ENCODE data around the gene ARHGAP23. TPM values are rescaled to one million over a fixed set of nuclear protein-coding genes. Genes with fewer than 3 reads are reported as not detected.

Gene ARHGAP23
- total and polyA plus RNA-seq, 2 experiments from 2014 or later, result 21.4 to 150 TPM

DNA sequence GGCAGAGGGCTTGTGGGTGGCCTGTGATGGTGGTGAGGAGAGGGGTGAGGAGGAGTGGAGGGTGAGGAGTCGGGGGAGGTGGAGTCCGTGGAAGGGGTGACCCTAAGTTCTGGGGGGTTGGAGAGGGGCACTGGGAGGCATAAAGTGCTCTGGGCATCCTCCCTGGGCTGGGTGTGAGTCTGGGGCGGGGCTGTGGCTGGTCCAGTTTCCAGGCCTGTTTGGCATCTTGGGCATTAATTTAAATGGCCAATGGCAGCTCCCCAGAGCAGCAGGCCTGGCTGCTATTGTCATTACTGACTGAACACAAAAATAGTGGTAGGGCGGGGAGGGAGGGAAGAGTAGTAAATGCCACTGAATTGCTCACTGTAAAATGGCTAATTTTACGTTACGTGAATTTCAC, 7.7 kb upstream of the ARHGAP23 start (continued):
- TF ChIP-seq, protein P1, sequence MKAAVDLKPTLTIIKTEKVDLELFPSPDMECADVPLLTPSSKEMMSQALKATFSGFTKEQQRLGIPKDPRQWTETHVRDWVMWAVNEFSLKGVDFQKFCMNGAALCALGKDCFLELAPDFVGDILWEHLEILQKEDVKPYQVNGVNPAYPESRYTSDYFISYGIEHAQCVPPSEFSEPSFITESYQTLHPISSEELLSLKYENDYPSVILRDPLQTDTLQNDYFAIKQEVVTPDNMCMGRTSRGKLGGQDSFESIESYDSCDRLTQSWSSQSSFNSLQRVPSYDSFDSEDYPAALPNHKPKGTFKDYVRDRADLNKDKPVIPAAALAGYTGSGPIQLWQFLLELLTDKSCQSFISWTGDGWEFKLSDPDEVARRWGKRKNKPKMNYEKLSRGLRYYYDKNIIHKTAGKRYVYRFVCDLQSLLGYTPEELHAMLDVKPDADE (IDR thresholded peaks at IDR 0.05), result no peak
- TF ChIP-seq CREB1 (CRISPR knock-in tag; IDR thresholded peaks at IDR 0.05; ENCODE audit: low read depth) (no peak), EZH2 (IDR thresholded peaks at IDR 0.05; ENCODE audit: low read depth, unreplicated experiment) (no peak), NANOG (IDR thresholded peaks at IDR 0.05; ENCODE audit: borderline replicate concordance) (no peak)
- TF ChIP-seq, protein P2, sequence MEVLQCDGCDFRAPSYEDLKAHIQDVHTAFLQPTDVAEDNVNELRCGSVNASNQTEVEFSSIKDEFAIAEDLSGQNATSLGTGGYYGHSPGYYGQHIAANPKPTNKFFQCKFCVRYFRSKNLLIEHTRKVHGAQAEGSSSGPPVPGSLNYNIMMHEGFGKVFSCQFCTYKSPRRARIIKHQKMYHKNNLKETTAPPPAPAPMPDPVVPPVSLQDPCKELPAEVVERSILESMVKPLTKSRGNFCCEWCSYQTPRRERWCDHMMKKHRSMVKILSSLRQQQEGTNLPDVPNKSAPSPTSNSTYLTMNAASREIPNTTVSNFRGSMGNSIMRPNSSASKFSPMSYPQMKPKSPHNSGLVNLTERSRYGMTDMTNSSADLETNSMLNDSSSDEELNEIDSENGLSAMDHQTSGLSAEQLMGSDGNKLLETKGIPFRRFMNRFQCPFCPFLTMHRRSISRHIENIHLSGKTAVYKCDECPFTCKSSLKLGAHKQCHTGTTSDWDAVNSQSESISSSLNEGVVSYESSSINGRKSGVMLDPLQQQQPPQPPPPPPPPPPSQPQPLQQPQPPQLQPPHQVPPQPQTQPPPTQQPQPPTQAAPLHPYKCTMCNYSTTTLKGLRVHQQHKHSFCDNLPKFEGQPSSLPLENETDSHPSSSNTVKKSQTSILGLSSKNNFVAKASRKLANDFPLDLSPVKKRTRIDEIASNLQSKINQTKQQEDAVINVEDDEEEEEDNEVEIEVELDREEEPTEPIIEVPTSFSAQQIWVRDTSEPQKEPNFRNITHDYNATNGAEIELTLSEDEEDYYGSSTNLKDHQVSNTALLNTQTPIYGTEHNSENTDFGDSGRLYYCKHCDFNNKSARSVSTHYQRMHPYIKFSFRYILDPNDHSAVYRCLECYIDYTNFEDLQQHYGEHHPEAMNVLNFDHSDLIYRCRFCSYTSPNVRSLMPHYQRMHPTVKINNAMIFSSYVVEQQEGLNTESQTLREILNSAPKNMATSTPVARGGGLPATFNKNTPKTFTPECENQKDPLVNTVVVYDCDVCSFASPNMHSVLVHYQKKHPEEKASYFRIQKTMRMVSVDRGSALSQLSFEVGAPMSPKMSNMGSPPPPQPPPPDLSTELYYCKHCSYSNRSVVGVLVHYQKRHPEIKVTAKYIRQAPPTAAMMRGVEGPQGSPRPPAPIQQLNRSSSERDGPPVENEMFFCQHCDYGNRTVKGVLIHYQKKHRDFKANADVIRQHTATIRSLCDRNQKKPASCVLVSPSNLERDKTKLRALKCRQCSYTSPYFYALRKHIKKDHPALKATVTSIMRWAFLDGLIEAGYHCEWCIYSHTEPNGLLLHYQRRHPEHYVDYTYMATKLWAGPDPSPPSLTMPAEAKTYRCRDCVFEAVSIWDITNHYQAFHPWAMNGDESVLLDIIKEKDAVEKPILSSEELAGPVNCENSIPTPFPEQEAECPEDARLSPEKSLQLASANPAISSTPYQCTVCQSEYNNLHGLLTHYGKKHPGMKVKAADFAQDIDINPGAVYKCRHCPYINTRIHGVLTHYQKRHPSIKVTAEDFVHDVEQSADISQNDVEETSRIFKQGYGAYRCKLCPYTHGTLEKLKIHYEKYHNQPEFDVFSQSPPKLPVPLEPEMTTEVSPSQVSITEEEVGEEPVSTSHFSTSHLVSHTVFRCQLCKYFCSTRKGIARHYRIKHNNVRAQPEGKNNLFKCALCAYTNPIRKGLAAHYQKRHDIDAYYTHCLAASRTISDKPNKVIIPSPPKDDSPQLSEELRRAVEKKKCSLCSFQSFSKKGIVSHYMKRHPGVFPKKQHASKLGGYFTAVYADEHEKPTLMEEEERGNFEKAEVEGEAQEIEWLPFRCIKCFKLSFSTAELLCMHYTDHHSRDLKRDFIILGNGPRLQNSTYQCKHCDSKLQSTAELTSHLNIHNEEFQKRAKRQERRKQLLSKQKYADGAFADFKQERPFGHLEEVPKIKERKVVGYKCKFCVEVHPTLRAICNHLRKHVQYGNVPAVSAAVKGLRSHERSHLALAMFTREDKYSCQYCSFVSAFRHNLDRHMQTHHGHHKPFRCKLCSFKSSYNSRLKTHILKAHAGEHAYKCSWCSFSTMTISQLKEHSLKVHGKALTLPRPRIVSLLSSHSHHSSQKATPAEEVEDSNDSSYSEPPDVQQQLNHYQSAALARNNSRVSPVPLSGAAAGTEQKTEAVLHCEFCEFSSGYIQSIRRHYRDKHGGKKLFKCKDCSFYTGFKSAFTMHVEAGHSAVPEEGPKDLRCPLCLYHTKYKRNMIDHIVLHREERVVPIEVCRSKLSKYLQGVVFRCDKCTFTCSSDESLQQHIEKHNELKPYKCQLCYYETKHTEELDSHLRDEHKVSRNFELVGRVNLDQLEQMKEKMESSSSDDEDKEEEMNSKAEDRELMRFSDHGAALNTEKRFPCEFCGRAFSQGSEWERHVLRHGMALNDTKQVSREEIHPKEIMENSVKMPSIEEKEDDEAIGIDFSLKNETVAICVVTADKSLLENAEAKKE (CRISPR knock-in tag; IDR thresholded peaks at IDR 0.05), result no peak

DNA sequence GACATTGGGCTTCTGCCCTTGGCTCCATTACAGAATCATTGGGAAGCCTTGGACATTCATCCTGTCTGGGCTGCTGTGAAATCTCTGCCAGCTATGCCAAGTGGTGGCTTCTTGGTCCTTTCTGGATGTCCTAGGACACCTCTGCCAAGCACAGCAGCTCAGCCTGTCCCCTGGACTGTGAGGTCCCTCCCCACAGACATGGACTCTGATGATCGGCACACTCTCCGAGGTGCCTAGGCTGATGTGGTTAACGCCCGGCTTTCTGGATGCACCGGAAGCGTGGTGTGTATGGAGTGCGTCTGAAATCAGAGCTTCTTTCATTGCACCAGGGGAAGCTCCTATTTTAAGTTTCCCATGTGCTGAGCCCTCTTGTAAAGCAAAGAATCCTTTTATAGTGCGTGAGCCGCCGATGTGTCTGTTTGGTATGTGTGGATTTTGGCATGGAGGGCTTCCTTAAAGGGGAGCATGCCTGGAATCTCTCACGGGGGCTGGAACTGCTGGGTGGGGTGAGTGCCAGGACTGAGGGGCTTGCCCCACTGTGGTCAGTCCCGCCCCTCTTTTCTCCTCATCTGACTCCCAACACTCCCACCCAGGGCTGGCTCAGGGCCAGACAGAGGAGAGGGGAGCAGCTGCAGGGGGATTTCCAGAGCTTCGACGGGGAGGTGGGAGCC, 7.0 kb upstream of the ARHGAP23 start:
- Histone ChIP-seq H3K27me3 (ENCODE audit: insufficient read depth) (peaks cover 20% of the 10 kb centered on the region), H2AFZ (no peak overlapping the region), H3K4me3 (peak overlapping the region; percentile 70), H3K9me2 (ENCODE audit: insufficient read depth) (no peaks in the 10 kb centered on the region), H3K4me1 (ENCODE audit: insufficient read depth) (peaks cover 75% of the 10 kb centered on the region), H3F3A (replicated peaks; ENCODE audit: low read depth) (0 out of 2 replicates have a peak, but pooled peaks cover 26% of the 10 kb centered on the region), H3K36me3 (ENCODE audit: insufficient read depth) (no peaks in the 10 kb centered on the region), H4K20me1 (replicated peaks; ENCODE audit: insufficient read depth) (no peaks in the 10 kb centered on the region), H3K27ac (ENCODE audit: low read depth) (peak overlapping the region; percentile 58; the same call in 1 of the 2 replicates), H3K4me2 (peak overlapping the region; percentile 84), H3K79me2 (replicated peaks; ENCODE audit: insufficient read depth) (peaks cover 20% of the 10 kb centered on the region; the same call in 1 of the 2 replicates)
- peak; percentile 9 for ATAC-seq
- Mint-ChIP-seq H3K27me3 (ENCODE audit: insufficient read depth, low read depth, poor library complexity) (peaks cover 52% of the 10 kb centered on the region), H3K9me3 (no peaks in the 10 kb centered on the region; the same call in 1 of the 3 replicates), H3K4me1 (peaks cover 88% of the 10 kb centered on the region), H3K36me3 (ENCODE audit: low read depth) (peaks cover 5% of the 10 kb centered on the region; the same call in 2 of the 3 replicates), H3K27ac (no peak overlapping the region), H3K4me3 (peak overlapping the region; percentile 80)
- TF ChIP-seq, protein P2 (CRISPR knock-in tag; IDR thresholded peaks at IDR 0.05), result no peak
- DNase-seq (ENCODE audit: low spot score), result no peak

Data from GM23338 (cell line).